Cerebellar cortex (tissue), 1 donor: Measurements from ENCODE around the gene CDKN2C.

Experiments
- DNase-seq: peaks from one replicate; pipeline ENCODE4 v3.0.0-alpha.2; 2015; ENCODE audit warnings: low spot score

CDKN2C gene

DNA sequence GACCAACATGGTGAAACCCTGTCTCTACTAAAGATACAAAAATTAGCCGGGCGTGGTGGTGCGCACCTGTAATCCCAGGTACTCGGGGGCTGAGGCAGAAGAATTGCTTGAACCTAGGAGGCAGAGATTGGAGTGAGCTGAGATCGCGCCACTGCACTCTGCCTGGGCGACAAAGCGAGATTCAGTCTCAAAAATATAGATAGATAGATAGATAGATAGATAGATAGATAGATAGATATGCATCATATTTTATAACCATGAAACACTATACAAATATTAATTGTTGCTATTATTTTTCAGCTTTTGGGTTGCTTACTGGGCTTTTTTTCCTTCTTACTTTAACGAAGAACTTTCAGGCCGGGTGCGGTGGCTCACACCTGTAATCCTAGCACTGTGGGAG lies 5.2 kb upstream of the CDKN2C start:
- no peak for DNase-seq

DNA sequence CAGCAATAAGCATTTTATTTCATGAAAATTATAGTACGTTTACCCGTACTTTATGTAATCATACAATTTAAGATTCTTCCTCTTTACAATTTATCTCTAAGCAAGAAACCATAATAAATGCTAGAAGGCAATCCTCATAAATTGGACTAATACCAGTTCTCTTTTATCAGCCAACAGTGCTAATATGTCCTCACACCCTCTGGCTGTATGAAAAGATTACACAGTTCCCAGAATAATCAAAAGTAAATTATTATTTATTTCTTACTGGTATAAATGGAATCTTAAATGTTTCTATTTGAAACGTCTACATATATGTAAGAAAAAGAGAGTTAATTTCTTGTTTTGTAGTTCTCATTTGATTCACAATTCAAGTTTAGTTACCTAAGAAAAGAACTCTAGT lies 3.1 kb upstream of the CDKN2C start:
- DNase-seq = no peak

DNA sequence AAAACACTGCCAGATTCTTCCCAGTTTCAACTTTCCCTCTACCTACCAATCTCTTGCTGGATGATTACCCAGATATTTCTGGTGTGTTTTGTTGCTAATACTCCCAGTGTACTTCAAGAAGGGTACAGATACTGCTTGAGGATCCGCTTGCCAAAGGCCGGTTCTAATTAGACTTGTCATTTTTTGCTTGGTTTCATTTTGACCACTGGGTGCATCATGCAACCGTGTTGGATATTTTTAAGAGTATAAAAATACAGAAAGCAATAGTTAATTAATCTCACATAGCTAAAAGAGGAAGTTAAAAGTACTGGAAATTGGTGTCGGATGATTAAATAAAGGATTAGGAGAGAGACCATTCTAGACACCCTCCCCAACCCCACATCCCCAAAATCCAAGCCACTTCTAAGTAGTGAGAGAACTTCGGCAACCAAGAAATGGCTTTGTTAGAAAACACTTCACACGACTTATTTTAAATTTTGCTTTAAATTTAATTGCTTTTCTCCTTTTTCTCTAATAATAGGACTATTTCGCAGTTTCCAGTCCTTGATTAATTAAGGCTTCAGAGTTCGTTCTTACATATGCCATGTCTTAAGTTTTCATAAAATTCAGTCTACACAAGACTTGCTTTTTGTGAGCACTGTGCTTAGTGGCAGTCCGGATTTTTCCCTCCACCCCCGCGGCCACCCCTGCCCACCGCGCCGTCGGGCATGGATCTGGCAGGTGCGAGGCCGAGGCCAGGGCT lies 2.5 kb upstream of the CDKN2C start:
- DNase-seq = no peak

DNA sequence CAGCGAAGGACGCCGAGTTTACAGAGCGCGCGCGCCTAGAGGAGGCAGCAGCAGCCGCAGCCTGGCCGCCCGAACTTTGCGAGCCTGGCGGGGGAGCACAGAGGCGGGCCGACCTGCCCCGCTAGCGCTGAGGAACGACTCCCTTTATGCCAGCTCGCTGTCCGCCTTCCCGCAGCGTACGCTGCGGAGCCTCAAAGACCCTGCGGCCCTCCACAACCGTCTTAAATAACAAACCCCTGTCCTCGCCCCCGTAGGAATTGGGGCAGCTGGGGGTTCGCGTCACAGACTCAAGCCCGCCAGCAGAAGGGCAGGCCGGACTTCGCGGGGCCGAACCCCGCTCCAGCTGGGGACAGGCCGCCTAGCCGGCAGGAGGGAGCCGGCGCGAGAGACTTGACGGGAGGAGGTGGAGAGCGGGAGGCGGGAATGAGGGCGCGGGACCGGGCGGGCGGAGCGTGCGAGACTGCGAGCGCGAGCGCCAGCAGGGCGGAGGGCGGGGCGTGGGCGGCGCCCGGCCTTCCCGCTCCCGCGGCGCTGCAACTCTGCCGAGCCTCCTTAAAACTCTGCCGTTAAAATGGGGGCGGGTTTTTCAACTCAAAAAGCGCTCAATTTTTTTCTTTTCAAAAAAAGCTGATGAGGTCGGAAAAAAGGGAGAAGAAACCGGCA lies 1.8 kb upstream of the CDKN2C start:
- DNase-seq = peak; percentile 82

DNA sequence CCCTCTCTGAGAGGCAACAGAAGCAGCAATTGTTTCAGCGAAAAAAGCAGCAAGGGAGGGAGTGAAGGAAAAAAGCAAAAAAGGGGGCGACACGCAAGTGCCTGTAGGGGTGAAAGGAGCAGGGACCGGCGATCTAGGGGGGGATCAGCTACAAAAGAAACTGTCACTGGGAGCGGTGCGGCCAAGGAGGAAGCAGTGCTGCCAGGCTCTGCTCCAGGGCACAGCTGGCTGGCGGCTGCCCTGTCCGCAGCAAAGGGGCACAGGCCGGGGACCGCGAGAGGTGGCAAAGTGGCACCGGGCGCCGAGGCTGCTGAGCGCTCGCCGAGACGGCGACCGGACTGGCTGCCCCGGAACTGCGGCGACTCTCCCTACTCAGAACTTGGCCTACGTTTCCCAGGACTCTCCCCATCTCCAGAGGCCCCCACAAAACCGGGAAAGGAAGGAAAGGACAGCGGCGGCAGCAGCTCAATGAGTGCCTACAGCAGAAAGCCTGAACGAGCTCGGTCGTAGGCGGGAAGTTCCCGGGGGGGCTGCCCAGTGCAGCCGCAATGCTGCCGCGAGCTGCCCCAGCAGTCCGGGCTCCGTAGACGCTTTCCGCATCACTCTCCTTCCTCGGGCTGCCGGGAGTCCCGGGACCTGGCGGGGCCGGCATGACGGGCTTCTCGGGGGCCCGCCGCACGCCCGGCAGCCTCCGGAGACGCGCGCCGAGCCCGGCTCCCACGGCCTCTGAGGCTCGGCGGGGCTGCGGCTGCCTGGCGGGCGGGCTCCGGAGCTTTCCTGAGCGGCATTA lies 1.0 kb upstream of the CDKN2C start:
- peak; percentile 18 for DNase-seq

DNA sequence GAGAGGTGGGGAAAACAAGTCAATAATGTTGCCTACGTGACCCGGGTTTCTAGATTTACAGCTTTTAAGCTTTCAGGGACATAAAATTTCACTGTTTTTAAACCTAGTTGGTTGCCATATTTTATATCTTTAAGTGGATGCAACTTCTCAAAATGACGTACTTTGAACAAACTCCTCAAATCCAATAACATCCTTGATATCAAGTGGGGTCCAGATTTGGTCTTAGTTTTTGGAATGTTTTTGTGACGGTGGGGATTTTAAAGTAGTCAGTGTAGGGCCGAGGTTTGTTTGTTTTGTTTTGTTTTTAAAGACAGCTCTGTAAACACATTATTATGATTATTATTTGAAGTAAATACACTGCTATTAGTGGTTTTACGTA lies 453 bp downstream of the CDKN2C start:
- no peak for DNase-seq

DNA sequence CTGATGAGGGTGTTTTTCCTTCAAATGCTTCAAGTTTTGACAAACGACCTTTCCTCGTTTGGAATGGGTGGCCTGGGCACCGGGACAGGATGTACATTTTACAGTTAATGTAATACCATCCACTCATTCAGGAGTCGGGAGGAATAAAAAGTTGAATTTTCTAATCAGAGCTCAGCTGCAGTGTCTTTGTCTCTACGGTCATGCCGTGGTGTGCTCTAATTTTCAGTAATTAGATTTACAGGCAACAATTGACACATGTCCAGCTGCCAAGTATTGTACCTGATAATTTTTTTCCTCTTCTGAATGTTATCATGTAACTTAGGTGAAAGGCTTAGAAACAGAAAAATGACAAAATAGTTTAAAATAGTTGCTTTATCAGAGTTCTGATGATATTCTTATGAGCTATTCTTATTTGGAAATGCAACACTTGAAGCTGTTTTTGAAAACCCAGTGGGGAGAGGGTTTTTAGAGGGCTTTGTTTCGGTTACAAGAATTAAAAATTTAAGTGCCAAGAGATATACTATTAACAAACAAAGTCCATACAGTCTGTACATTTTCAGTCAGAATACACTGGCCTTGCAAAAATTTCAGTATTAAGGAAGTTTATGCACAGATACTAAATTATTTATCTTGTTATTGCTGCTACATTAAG lies 1.0 kb downstream of the CDKN2C start:
- no peak for DNase-seq

DNA sequence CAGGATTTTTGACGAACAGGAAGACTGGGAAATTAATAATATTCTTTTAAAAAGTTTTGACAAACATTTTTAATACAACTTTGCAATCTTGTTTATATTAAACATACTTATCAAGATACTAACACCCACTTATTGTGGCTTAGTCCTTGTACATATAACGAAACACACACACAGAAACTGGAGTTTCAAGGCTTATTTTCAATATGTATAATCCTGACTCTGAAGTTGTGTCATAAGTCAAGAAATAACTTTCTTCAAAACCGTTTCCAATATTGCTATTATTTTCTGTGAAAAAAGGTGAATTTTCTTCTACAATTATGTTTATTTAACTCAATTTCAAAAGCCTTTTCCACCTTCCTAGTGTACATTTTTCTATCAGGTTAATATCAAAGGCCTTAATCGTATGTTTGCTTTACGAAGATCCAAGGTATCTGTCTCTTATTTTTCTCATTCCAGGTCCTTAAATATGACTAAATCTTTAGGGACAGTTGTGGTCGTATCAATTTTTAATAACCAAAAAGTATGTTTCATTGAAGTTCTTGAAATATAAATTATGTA lies 1.8 kb downstream of the CDKN2C start:
- no peak for DNase-seq

DNA sequence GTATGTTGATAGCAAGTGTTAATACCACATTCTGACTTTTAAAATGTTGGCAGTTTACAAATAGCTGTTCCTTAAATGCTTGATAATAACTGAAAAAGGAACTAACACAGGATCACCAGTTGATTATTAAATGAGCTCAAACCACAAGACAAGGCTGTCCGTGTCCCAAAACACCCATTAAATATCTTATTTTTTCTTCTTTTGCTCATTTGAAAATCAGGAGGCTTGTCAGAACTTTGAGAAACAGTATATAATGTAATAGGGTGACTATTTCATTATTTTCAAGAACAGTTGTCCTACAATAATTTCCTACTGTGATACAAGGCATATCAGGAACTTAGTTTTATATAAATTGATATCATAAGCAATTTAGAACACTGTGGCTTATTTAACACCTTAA lies 2.7 kb downstream of the CDKN2C start:
- DNase-seq = no peak

DNA sequence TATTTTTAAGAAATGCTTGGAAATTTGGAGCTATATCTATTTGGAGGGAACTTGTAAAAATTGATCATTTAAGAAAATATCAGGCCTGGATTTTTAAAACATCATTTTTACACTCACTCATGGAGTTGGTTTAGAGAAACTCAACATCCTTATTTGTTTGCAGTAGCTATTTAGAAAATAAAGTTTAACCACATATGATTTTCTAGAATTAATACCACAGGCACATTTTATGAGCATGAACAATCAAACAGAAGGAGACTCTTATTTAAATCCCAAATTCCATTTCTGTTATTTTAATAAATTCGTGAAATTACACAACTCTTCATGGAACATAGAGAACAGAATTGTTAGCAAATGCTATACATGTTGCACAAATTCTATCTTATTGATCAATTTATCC lies 3.2 kb downstream of the CDKN2C start:
- DNase-seq = no peak

DNA sequence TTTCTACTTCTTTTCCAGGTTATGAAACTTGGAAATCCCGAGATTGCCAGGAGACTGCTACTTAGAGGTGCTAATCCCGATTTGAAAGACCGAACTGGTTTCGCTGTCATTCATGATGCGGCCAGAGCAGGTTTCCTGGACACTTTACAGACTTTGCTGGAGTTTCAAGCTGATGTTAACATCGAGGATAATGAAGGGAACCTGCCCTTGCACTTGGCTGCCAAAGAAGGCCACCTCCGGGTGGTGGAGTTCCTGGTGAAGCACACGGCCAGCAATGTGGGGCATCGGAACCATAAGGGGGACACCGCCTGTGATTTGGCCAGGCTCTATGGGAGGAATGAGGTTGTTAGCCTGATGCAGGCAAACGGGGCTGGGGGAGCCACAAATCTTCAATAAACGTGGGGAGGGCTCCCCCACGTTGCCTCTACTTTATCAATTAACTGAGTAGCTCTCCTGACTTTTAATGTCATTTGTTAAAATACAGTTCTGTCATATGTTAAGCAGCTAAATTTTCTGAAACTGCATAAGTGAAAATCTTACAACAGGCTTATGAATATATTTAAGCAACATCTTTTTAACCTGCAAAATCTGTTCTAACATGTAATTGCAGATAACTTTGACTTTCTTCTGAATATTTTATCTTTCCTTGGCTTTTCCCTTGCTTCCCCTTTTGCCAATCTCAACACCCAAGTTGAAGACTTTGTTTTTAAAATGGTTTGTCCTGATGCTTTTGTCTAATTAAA lies 4.0 kb downstream of the CDKN2C start:
- DNase-seq = no peak

DNA sequence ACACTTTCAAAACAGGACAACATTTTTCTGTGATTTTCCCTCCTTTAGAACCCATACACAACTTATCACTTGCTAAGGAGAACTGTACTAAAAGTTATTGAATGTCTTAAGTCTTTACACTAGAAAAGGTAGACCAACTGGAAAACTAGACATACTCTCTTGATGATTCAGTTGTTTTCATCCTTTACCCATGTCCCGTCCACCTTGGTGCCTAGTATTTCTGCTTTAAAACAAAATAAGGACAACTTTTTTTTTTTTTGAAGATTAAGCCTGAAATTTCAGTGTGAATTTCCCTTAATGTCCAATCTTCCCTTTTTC lies 4.5 kb downstream of the CDKN2C start:
- DNase-seq = no peak

DNA sequence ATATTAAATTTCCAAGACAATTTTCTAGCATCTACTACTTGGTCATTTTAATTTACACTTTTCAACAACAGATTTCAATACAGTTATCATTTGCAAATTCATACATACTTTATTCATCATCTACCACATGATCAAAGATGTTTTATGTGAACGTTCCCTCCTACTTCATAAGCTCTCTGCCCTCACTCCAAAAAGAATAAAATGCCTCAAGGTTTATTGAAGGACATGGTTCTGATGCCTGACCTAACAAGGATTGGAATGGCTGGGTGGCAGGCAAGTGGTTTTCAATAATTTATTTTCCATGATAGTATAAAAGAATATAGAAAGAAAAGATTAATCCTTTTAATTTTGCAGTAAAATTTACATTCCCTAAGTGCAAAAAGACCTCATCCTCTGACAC lies 5.4 kb downstream of the CDKN2C start:
- DNase-seq = no peak

DNA sequence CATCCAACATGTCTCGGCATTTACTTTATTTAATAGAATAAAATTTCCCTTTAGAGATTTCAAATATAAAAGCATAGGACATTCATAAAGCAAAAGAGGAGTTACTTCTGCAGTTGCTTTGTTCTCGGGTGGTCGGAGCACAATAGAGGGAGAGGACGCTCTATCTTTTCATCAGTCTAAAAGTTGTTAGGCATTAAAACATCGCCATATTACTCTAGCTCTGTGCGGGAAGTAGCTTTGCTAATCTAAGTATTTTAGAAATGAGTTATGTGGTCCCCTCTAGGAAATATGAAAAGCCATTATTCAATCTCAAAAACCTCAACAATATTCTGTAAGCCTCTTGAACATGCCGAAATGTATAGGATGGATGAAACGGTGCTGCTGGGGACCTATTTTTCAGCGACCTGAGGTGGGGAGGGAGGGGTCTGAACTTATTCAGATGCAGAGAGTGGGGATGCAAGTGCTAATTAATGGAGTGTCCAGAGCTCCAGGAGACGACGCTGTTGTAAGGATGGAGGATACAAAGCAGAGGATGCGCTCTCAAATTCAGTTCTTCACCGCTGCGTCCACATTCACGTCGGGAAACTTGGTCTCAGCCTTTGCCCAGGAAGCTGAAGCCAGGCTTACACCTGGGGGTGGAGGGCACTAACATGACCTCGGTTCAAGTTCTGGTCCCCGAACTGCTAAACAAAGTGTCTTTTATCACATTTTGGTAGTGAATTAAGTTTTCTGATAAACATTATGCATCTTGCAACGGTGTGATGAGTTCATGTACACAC lies 6.3 kb downstream of the CDKN2C start:
- DNase-seq = peak; percentile 28

DNA sequence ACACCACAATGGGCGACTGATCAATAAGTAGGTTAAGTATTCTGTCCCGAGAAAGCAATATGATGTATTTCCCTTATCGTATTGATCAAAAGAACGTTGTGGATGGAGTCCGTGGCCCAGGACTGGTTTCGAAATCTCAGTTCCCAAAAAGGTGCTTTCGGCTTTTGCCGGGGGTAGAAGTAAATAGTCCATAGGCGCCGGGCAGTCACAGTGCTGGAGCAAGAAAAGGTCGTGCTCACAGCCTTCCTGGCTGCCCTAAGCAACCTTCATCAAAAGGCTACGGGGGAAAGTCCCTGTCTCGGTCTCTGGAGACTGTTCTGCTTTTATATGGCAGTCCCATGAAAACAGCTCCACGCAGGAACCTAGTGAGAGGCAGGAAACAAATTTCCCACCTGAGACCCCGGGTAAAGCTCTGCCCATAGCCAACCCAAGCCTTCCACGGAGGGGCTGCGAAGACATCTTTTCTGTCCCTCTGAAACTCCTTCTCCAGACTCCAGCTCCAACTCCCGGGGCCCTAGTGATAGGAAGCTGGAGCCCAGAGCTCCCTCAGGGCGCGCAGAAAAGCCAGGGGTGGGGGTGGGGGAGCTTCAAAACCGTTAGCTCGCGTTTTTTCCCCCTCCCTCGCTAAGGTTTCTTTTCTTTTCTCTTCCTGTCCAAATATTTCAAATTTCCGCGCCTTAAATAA lies 7.0 kb downstream of the CDKN2C start:
- DNase-seq = peak; percentile 78

DNA sequence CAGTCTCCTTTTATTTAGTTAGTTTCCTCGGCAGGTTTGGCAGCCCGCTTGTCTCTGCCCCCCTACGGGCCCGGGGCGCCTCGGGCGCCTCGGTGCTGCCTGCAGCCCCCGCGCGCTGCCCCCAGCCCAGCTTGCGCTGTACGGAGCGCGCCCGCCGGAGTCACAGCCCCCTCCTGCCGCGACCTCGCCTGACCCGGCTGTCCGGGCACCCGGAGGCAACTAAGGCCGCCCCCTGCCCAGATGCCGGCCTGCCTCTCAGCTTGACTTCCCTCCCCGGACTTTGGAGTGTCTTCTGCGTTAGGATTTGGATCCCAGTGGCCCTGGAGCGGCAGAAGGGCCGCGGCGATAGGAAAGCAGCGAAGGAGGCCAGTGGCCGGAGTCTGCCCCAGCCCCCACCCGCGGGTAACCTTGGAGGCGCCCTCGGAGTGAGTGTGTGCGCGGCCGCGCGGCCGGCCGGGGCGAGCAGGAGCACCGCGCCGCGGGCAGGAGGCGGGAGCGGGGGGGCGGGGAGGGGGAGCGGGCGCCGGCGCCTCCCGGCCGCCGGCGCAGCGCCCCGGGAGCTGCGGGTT lies 7.6 kb downstream of the CDKN2C start:
- DNase-seq = peak; percentile 64

DNA sequence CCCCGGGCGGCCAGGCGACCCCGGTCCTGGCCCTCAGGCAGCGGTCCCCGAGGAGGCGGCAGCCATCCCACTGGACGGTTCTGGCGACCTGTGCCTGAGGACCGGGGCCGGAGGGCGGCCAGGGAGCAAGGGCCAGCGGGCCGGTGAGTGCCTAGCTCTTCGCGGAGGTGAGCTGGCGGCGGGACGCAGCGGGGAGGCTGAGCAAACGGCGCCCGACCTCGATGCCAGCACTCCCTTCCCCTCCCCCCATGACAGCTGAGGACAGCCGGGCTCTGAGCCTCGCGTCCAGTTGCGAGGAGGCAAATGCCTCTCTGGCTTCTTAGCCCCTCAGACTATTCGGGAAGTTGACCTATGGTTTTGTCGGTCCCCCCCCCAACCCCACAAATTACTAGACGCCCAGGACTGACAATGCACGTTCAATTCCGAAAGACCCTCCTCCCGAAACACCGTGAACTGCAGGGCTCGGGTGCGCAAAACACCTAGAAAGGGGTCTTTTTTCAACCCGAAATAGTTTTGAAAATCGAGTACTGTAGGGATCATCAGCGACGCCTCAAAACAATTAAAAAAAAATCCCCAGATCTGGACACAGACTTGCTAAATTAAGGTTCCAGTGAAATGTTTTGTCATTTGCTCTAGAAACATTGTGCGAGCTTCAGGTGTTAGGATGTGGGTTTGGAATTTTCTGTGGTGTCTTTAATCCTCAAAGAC lies 8.3 kb downstream of the CDKN2C start:
- peak; percentile 73 for DNase-seq

DNA sequence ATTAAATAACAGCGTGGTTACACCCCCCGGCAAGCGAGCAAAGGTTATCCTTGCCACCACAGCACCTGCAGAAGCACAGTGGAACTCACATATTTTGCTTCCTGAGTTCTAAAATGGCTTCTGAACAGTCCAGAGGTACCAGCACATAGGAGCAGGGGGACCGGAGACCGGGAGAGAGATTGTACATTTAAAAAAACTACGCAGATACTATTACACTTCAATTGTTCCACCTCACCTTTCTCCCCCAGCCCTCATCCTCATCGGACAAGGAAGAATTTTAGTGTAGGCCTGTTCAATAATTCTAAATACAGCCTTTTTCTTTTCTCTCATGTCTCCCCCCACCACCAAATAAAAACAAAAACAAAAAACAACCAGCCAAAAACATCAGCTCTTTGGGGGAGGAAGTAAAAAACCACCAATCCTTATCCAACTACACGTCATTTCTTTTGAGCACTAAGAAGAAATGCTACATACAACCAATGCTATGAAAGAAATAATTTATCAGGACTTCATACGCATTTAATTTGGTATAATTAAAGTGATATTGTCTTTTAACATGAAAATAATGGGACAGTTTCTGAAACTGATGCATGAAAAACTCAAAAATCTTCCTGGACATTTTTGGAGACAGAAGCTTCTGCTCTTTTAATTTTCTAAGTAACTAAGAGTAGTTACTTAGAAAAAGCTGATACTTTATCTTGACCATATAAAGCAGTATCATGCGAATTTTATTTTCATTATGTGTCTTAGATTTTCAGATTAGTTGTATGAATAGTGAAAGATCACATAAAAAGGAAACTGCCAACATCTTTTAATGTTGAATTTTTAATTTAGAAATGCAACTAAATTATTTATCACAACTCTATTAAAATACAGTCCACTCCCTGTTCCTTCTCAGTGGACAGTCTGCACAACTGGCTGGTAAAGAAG lies 9.1 kb downstream of the CDKN2C start:
- peak; percentile 62 for DNase-seq
